Neural progenitor cell (in vitro differentiated cells): ENCODE results near the gene PRKCSH.
A peak's percentile ranks its signal among the peaks of the same experiment; 100 is the strongest.

Source experiments
- CTCF ChIP-seq: fragments of 200-600 bp; sonication (generic); IDR thresholded peaks from 2 replicates; pipeline ENCODE4 v1.5.1; 2017; ENCODE audit warnings: antibody characterized with exemption, mild to moderate bottlenecking
- EZH2phosphoT487 ChIP-seq: fragments of 200-600 bp; sonication (generic); IDR thresholded peaks from 2 replicates; pipeline ENCODE4 v1.6.1; 2017; ENCODE audit warnings: antibody characterized with exemption

DNA sequence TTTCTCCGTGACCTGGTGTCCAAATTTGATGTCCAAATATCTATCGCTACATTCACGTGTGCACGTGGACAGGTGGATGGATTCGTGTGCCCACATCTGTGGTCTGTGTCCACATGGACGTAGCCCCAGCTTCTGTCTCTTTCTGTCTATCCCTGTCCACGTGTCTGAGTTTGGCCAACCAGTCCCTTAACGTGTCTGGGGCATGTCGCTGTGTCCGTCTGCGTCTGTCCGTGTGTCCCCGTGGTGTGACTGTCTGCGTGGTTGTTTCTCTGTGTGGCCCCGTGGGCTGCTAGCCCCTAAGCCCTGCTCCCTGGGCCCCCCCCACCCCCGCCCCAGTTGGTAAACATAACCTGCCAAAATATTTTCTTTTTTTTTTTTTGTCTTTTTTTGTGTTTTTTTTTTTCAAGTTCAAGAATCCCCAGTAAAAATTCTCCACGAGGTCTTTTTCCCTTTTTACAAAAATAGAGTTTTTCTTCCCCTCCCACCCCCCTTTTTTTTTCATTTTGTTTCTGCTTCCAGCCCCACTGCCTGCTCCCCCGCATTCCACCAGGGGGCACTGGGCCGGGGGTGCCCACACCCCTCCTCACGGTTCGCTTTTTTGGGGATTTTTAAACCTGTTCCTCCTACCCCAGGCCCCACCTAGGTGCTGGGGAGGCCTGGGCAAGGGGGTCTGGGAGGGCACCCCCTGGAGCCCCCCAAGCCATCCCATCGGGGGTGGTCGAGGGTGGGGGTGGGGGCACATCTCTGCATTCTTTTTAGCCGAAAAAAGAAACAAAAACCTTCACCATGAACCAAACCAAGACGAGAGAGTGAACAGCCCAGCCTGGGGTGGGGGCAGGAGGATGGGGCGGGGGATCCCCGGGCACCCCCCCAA, 18.3 kb downstream of the PRKCSH start:
- TF ChIP-seq CTCF (peak; percentile 74), EZH2phosphoT487 (no peak)
